K562 (cell line): Measurements from ENCODE around the gene RCHY1. TPM values are rescaled to one million over a fixed set of nuclear protein-coding genes. Genes with fewer than 3 reads are reported as not detected.
"Not testable (repeated sequence)": the region's sequence is repeated elsewhere in the genome, so short reads cannot be mapped to it uniquely, and the experiment has no call there.

Experiments used
- ATAC-seq: fragments of 200-7000 bp; cut with Tn5 transposase; 3 replicates; pipeline ENCODE4 v1.9.1; 2020; ENCODE audit warnings: moderate library complexity
- BruUV-seq: library from RNA; stranded (reverse); fragments of 400-500 nt; replicated peaks from 2 replicates; lab custom pipeline; 2021; lab: Mats Ljungman, UMichigan
- CTCF ChIA-PET: fragments of 300-600 bp; formaldehyde crosslinking; extraction: SDS; loops from one replicate; lab custom pipeline; 2021; ENCODE audit warnings: low intra/inter-chr PET ratio; lab: Yijun Ruan, JAX
- POLR2A ChIA-PET: fragments of 300-600, 350-650 bp; sonication (Branson Sonifier 250); formaldehyde crosslinking; extraction: SDS; loops from one replicate; lab custom pipeline; 2021; ENCODE audit warnings: antibody characterized with exemption, inconsistent platforms; lab: Yijun Ruan, JAX
- DNase-seq, 4 experiments: peaks; one replicate each; pipeline versions ENCODE4 v3.0.0 to v3.0.0-alpha.2; 2011 to 2018; ENCODE audit warnings: low spot score in 3 of 4, mixed read lengths in 3 of 4; ENCODE audit errors: extremely low read depth in 1 of 4
- FAIRE-seq: peaks from 2 replicates; lab custom pipeline; 2011; peaks lifted over from hg19 to GRCh38; lab: Jason Lieb, UNC
- H2AFZ ChIP-seq: 2 replicates; pipeline ENCODE4 v1.6.0; 2011; ENCODE audit warnings: low read depth, low read length, control low read depth, inconsistent platforms
- H3K27ac ChIP-seq: fragments of 200-600 bp; 3 replicates; pipeline ENCODE4 v1.8.0; 2011; ENCODE audit warnings: low read depth, mild to moderate bottlenecking, control low read depth, inconsistent platforms, low read length, moderate library complexity, mixed read lengths; ENCODE audit errors: extremely low read depth
- H3K27me3 ChIP-seq, 2 experiments: fragments of 300-600 bp in 1 of 2; 2 replicates in 1 of 2; 3 replicates in 1 of 2; pipeline versions ENCODE4 v1.6.0 to v1.8.0; 2011; ENCODE audit warnings: inconsistent platforms in 2 of 2, low read length in 2 of 2, mild to moderate bottlenecking in 1 of 2, mixed read lengths in 1 of 2, moderate library complexity in 1 of 2; ENCODE audit not compliant: control insufficient read depth in 2 of 2, insufficient read depth in 2 of 2
- H3K36me3 ChIP-seq: fragments of 300-600 bp; 3 replicates; pipeline ENCODE4 v1.8.0; 2011; ENCODE audit warnings: mild to moderate bottlenecking, low read length, inconsistent platforms; ENCODE audit not compliant: control insufficient read depth, insufficient read depth
- H3K4me1 ChIP-seq, 2 experiments: fragments of 200-600 bp in 1 of 2; replicated peaks in 1 of 2; 2 replicates in 1 of 2; 3 replicates in 1 of 2; pipeline versions ENCODE4 v1.5.1 to v1.8.0; 2011; ENCODE audit warnings: inconsistent platforms in 2 of 2, low read length in 2 of 2, mild to moderate bottlenecking in 1 of 2, mixed read lengths in 1 of 2, moderate library complexity in 1 of 2; ENCODE audit not compliant: control insufficient read depth in 2 of 2, insufficient read depth in 2 of 2
- H3K4me2 ChIP-seq: 2 replicates; pipeline ENCODE4 v1.6.1; 2011; ENCODE audit warnings: low read length, control low read depth, inconsistent platforms, mixed read lengths; ENCODE audit not compliant: insufficient read depth
- H3K4me3 ChIP-seq: fragments of 200-600 bp; sonication (generic), shearing (Covaris generic); 2 replicates; pipeline ENCODE4 v1.5.1; 2016; ENCODE audit warnings: control low read depth, inconsistent platforms
- H3K79me2 ChIP-seq: fragments of 200-600 bp; 3 replicates; pipeline ENCODE4 v1.8.0; 2011; ENCODE audit warnings: low read length, inconsistent platforms; ENCODE audit not compliant: control insufficient read depth, insufficient read depth
- H3K9ac ChIP-seq, 2 experiments: 2 replicates each; pipeline versions ENCODE4 v1.6.0 to v1.6.1; 2011; ENCODE audit warnings: low read depth in 2 of 2, low read length in 2 of 2, control low read depth in 1 of 2, inconsistent platforms in 1 of 2, mild to moderate bottlenecking in 1 of 2, mixed read lengths in 1 of 2; ENCODE audit not compliant: insufficient read depth in 1 of 2
- H3K9me1 ChIP-seq: one replicate; pipeline ENCODE4 v1.6.0; 2011; ENCODE audit warnings: inconsistent platforms, mild to moderate bottlenecking, low read length, moderate library complexity; ENCODE audit not compliant: control insufficient read depth, insufficient read depth
- H3K9me3 ChIP-seq: replicated peaks from 2 replicates; pipeline ENCODE4 v1.5.1; 2011; ENCODE audit warnings: low read depth, low read length, inconsistent platforms; ENCODE audit not compliant: control insufficient read depth, insufficient read depth
- H4K20me1 ChIP-seq: replicated peaks from 2 replicates; pipeline ENCODE4 v1.6.1; 2011; ENCODE audit warnings: low read length, inconsistent platforms, mixed read lengths; ENCODE audit not compliant: control insufficient read depth, insufficient read depth
- BRD4 ChIP-seq: fragments of 200-600 bp; sonication (generic); IDR thresholded peaks from 2 replicates; pipeline ENCODE4 v1.6.1; 2017; ENCODE audit warnings: inconsistent platforms
- CBFB ChIP-seq: sonication (generic); formaldehyde crosslinking; IDR thresholded peaks from 2 replicates; pipeline ENCODE4 v1.4.0; 2020; ENCODE audit warnings: mild to moderate bottlenecking, missing genetic modification reagents
- HCFC1 ChIP-seq: IDR thresholded peaks from 2 replicates; pipeline ENCODE4 v1.6.1; 2012; ENCODE audit warnings: low read depth, low read length, improper control_type of control experiment
- IRF2 ChIP-seq: sonication (generic); formaldehyde crosslinking; IDR thresholded peaks from 2 replicates; pipeline ENCODE4 v1.8.1; 2022; ENCODE audit warnings: mild to moderate bottlenecking, missing genetic modification reagents
- THRAP3 ChIP-seq: fragments of 450-650 bp; IDR thresholded peaks from 2 replicates; pipeline ENCODE4 v1.6.1; 2016; ENCODE audit warnings: mild to moderate bottlenecking, inconsistent platforms, borderline replicate concordance
- ZFPM2 ChIP-seq: fragments of 250-450 bp; sonication (Bioruptor Pico); IDR thresholded peaks from 2 replicates; pipeline ENCODE4 v1.5.1; 2022; ENCODE audit warnings: mild to moderate bottlenecking
- ZNF184 ChIP-seq: sonication (generic); formaldehyde crosslinking; IDR thresholded peaks from 2 replicates; pipeline ENCODE4 v1.5.0; 2020; ENCODE audit warnings: missing genetic modification reagents
- ZNF764 ChIP-seq: fragments of 250-450 bp; sonication (Bioruptor Pico); IDR thresholded peaks from 2 replicates; pipeline ENCODE4 v1.4.0; 2020; ENCODE audit warnings: low read depth, mild to moderate bottlenecking, moderate library complexity
- WGBS: fragments of 100-300 bp; shearing (Covaris generic); methylation state at CpG from one replicate; pipeline ENCODE4 v1.1.6; 2016; ENCODE audit warnings: low coverage, mixed read lengths; ENCODE audit not compliant: insufficient coverage; ENCODE audit errors: missing lambda C conversion rate; 5-methylcytosine and 5-hydroxymethylcytosine counted together
- in situ Hi-C: fragments of 300-500 bp; cut with MboI; formaldehyde crosslinking; loops from 4 replicates; pipeline ENCODE4 v1.15.0; 2018; ENCODE audit warnings: inconsistent platforms, mixed read lengths
- intact Hi-C: fragments of 100-400 bp; cut with micrococcal nuclease; formaldehyde crosslinking; loops from 2 replicates; pipeline ENCODE4 v1.14.2; 2022
- polyA plus RNA-seq, 8 experiments: library from polyadenylated mRNA; depleted of rRNA in 4 of 8; stranded (reverse) in 5 of 8; unstranded in 3 of 8; fragments of >200 nt; fragmentation: Nextera tagmentation in 2 of 8; fragmentation: Illumina TruSeq in 1 of 8; extraction: Ambion mirVana in 2 of 8; extraction: Trizol in 1 of 8; gene quantifications; 2 replicates each; pipeline versions ENCODE4 v1.2.1 to v1.2.3, GENCODE V29; 2011 to 2014; ENCODE audit warnings: inconsistent platforms in 1 of 8, missing spikeins in 1 of 8
- total RNA-seq, 7 experiments: library from RNA; depleted of rRNA in 6 of 7; stranded (reverse); fragments of >200 nt in 6 of 7; fragmentation: Illumina TruSeq in 2 of 7; extraction: Trizol in 2 of 7; gene quantifications; 2 replicates each; pipeline versions ENCODE4 v1.2.1 to v1.2.3, GENCODE V29; 2011 to 2021; ENCODE audit warnings: low replicate concordance in 1 of 7
- TF ChIP-seq, protein P1 (sequence below): fragments of 250-450 bp; sonication (Bioruptor Pico); IDR thresholded peaks from 2 replicates; pipeline ENCODE4 v1.4.0; 2020

Gene RCHY1
- total and polyA plus RNA-seq, 9 of the 15 experiments (the other 6 are each of a cell fraction or from before 2014, with no cell fraction given), result 27.3 to 85.1 (median 45.9) TPM

DNA sequence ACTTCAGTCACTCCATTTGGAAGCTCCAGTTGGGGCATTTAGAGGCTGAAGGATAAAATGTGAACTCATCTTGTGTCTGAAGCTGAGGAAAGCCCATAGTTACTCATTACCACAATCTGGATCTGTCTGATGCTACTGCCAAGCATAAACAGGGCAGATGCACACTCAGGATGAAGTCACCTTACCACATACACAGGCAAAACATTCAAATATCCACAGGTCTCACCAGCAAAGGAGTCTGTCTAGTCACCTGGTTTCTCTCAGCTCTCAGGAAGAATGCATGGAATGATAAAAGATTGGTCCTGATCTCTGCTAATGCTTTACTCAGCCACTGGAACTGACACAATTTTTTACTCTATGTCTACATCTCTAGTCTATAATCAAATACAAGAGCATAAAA is 28.6 kb upstream of the RCHY1 start (continued):
- TF ChIP-seq THRAP3 (no peak), ZNF764 (CRISPR knock-in tag) (no peak), IRF2 (no peak), CBFB (CRISPR knock-in tag) (no peak), HCFC1 (no peak), ZFPM2 (no peak), BRD4 (no peak)
- TF ChIP-seq, protein P1, sequence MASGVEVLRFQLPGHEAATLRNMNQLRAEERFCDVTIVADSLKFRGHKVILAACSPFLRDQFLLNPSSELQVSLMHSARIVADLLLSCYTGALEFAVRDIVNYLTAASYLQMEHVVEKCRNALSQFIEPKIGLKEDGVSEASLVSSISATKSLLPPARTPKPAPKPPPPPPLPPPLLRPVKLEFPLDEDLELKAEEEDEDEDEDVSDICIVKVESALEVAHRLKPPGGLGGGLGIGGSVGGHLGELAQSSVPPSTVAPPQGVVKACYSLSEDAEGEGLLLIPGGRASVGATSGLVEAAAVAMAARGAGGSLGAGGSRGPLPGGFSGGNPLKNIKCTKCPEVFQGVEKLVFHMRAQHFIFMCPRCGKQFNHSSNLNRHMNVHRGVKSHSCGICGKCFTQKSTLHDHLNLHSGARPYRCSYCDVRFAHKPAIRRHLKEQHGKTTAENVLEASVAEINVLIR (CRISPR knock-in tag), result no peak

DNA sequence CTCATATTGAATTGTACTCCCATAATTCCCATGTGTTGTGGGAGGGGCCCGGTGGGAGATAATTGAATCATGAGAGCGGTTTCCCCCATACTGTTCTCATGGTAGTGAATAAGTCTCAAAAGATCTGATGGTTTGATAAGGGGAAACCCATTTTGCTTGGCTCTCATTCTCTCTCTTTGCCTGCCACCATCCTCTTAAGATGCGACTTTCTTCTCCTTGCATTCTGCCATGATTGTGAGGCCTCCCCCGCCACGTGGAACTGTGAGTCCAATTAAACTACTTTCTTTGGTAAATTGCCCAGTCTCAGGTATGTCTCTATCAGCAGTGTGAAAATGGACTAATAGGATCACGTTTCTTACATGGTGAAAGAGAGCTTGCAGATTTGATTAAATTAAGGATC is 23.1 kb upstream of the RCHY1 start:
- ATAC-seq, BruUV-seq, H3K4me2 ChIP-seq, H2AFZ ChIP-seq, in situ Hi-C loops, DNase-seq, H3K9me1 ChIP-seq, H3K9me3 ChIP-seq, H4K20me1 ChIP-seq, CTCF ChIA-PET, H3K27me3 ChIP-seq, H3K4me1 ChIP-seq, H3K9ac ChIP-seq, H3K27ac ChIP-seq, H3K36me3 ChIP-seq, intact Hi-C loops, H3K4me3 ChIP-seq, H3K79me2 ChIP-seq, FAIRE-seq: not testable (repeated sequence)
- TF ChIP-seq ZNF184 (CRISPR knock-in tag), result peak; percentile 85
- POLR2A ChIA-PET, result interaction anchor here (1.6 kb wide), 1 partner anchor 12 kb away, joined by 6 read pairs; no protein-coding TSS in a partner anchor
- 78% methylated on average over 6 of the region's 6 CpGs for WGBS
